Loucy (cell line): ENCODE results near the gene PCSK5.

Experiments
- H2AFZ ChIP-seq: fragments of 200-600 bp; sonication (generic); 2 replicates; pipeline ENCODE4 v1.6.0; 2016; ENCODE audit warnings: antibody characterized with exemption, mild to moderate bottlenecking, low read length, moderate library complexity
- H3F3A ChIP-seq: fragments of 200-600 bp; 2 replicates; pipeline ENCODE4 v1.6.0; 2016; ENCODE audit warnings: antibody characterized with exemption, low read depth, mild to moderate bottlenecking
- H3K27me3 ChIP-seq: fragments of 200-600 bp; sonication (generic); 2 replicates; pipeline ENCODE4 v1.6.1; 2014; ENCODE audit warnings: low read length, mild to moderate bottlenecking; ENCODE audit not compliant: insufficient read depth, poor library complexity, severe bottlenecking
- H3K36me3 ChIP-seq: fragments of 200-600 bp; sonication (generic); 2 replicates; pipeline ENCODE4 v1.6.1; 2016; ENCODE audit warnings: low read length; ENCODE audit not compliant: insufficient read depth
- H3K4me1 ChIP-seq: fragments of 200-600 bp; sonication (generic); 2 replicates; pipeline ENCODE4 v1.5.1; 2014; ENCODE audit warnings: low read length, mild to moderate bottlenecking; ENCODE audit not compliant: insufficient read depth, poor library complexity, severe bottlenecking
- H3K4me2 ChIP-seq: fragments of 200-600 bp; sonication (generic); 2 replicates; pipeline ENCODE4 v1.6.0; 2014; ENCODE audit warnings: antibody characterized with exemption, low read length, low read depth, mild to moderate bottlenecking; ENCODE audit not compliant: poor library complexity, severe bottlenecking
- H3K4me3 ChIP-seq: fragments of 200-600 bp; sonication (generic); 2 replicates; pipeline ENCODE4 v1.5.1; 2014; ENCODE audit warnings: low read length, mild to moderate bottlenecking, mixed read lengths; ENCODE audit not compliant: poor library complexity, severe bottlenecking
- H3K79me2 ChIP-seq: fragments of 200-600 bp; sonication (generic); 2 replicates; pipeline ENCODE4 v1.6.1; 2014; ENCODE audit warnings: low read length; ENCODE audit not compliant: insufficient read depth
- H3K9ac ChIP-seq: fragments of 200-600 bp; sonication (generic); 2 replicates; pipeline ENCODE4 v1.6.0; 2014; ENCODE audit warnings: mild to moderate bottlenecking, low read depth, low read length, moderate library complexity; ENCODE audit not compliant: poor library complexity, severe bottlenecking
- H3K9me2 ChIP-seq: fragments of 200-600 bp; sonication (generic); replicated peaks from 2 replicates; pipeline ENCODE4 v1.6.1; 2016; ENCODE audit warnings: low read depth, low read length, mixed read lengths
- H3K9me3 ChIP-seq: fragments of 200-600 bp; sonication (generic); 2 replicates; pipeline ENCODE4 v1.6.1; 2014; ENCODE audit warnings: mild to moderate bottlenecking, antibody characterized with exemption, low read length, low read depth; ENCODE audit not compliant: insufficient read depth
- H4K20me1 ChIP-seq: fragments of 200-600 bp; sonication (generic); 2 replicates; pipeline ENCODE4 v1.6.0; 2014; ENCODE audit warnings: antibody characterized with exemption, low read length, mild to moderate bottlenecking; ENCODE audit not compliant: insufficient read depth, poor library complexity, severe bottlenecking
- EZH2phosphoT487 ChIP-seq: fragments of 200-600 bp; IDR thresholded peaks from 2 replicates; pipeline ENCODE4 v1.6.1; 2018; ENCODE audit warnings: antibody characterized with exemption, mild to moderate bottlenecking, moderate library complexity, borderline replicate concordance
- TF ChIP-seq, protein P1 (sequence below): fragments of 200-600 bp; sonication (generic); conservative IDR thresholded peaks from 2 replicates; pipeline ENCODE4 v1.5.1; 2014; ENCODE audit warnings: mild to moderate bottlenecking, antibody characterized with exemption, low read length

The PCSK5 gene

DNA sequence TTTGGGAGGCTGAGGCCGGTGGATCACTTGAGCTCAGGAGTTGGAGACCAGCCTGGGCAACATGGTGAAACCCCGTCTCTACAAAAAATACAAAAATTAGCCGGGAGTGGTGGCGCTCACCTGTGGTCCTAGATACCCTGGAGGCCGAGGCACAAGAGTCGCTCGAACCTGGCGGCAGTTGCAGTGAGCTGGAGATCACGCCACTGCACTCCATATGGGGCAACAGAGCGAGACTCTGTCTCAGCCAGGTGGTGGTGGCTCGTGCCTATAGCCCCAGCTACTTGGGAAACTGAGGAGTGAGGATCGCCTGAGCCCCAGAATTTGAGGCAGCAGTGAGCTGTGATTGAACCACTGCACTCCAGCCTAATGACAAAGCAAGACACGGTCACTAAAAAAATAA, 506.1 kb downstream of the PCSK5 start:
- Histone ChIP-seq H3F3A (no peaks in the 10 kb centered on the region), H3K36me3 (no peaks in the 10 kb centered on the region), H2AFZ (no peak overlapping the region), H3K79me2 (peaks cover 25% of the 10 kb centered on the region), H3K4me1 (peaks cover 25% of the 10 kb centered on the region), H3K4me3 (no peak overlapping the region), H3K9me3 (0 out of 2 replicates have a peak, but pooled peaks cover 5% of the 10 kb centered on the region), H3K9ac (no peak overlapping the region), H3K9me2 (no peaks in the 10 kb centered on the region), H3K27me3 (no peaks in the 10 kb centered on the region), H3K4me2 (no peak overlapping the region), H4K20me1 (no peaks in the 10 kb centered on the region)
- TF ChIP-seq EZH2phosphoT487 = no peak
- TF ChIP-seq, protein P1, sequence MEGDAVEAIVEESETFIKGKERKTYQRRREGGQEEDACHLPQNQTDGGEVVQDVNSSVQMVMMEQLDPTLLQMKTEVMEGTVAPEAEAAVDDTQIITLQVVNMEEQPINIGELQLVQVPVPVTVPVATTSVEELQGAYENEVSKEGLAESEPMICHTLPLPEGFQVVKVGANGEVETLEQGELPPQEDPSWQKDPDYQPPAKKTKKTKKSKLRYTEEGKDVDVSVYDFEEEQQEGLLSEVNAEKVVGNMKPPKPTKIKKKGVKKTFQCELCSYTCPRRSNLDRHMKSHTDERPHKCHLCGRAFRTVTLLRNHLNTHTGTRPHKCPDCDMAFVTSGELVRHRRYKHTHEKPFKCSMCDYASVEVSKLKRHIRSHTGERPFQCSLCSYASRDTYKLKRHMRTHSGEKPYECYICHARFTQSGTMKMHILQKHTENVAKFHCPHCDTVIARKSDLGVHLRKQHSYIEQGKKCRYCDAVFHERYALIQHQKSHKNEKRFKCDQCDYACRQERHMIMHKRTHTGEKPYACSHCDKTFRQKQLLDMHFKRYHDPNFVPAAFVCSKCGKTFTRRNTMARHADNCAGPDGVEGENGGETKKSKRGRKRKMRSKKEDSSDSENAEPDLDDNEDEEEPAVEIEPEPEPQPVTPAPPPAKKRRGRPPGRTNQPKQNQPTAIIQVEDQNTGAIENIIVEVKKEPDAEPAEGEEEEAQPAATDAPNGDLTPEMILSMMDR = no peak

DNA sequence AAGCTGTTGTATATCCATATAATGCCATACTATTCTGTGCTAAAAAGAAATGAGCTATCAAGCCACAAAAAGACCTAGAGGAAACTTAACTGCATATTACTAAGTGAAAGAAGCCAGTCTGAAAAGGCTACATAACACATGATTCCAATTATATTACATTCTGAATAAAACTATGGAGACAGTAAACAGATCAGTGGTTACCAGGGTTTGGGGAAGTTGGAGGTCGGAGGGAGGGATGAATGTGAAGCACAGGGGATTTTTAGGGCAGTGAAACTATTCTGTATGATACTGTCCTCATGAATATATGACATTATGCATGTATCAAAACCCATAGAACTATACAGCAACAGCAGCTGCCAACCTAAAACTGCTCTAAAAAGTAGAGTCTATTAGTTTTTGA, 509.4 kb downstream of the PCSK5 start:
- H3K36me3 ChIP-seq = no peaks in the 10 kb centered on the region
- H3K9ac ChIP-seq = no peak overlapping the region
- no peaks in the 10 kb centered on the region for H3K9me2 ChIP-seq
- no peaks in the 10 kb centered on the region for H3K79me2 ChIP-seq
- H3K4me2 ChIP-seq = no peak overlapping the region
- no peaks in the 10 kb centered on the region for H3K27me3 ChIP-seq
- no peak overlapping the region for H3K4me3 ChIP-seq
- H3F3A ChIP-seq = no peaks in the 10 kb centered on the region
- H3K4me1 ChIP-seq = peaks cover 17% of the 10 kb centered on the region
- H3K9me3 ChIP-seq = no peaks in the 10 kb centered on the region
- H4K20me1 ChIP-seq = no peaks in the 10 kb centered on the region
- no peak overlapping the region for H2AFZ ChIP-seq
- TF ChIP-seq, protein P1 = no peak
- no peak for TF ChIP-seq EZH2phosphoT487

DNA sequence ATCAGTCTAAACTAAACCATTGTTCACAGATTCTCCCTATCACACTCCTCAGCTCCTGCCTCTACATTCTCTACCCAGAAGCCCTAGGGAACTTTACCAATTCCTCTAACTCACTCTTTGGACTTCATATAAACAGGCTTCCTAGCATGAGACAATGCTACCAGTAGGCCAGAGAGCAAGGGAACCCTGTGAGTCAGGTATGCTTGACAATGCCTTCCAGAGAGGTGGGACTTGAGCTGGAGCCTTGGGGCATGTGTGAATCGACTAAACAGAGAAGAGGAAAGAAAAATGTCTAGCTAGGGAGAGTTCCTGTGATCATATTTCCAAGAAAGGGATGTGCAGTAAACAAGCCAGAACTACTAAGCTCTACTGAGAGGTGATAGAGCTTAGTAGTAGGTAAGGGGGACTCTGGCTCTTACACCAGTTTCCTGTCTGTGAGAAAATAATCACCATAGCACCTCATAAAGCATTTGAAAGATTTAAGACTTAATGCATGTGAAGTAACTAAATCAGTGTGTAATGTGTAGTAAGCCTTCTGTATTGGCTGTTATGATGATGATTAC, 510.1 kb downstream of the PCSK5 start:
- H3K9me2 ChIP-seq = no peaks in the 10 kb centered on the region
- peaks cover 12% of the 10 kb centered on the region for H3K4me1 ChIP-seq
- H3K79me2 ChIP-seq = no peaks in the 10 kb centered on the region
- H3F3A ChIP-seq = no peaks in the 10 kb centered on the region
- no peak overlapping the region for H2AFZ ChIP-seq
- H4K20me1 ChIP-seq = no peaks in the 10 kb centered on the region
- TF ChIP-seq, protein P1 = no peak
- TF ChIP-seq EZH2phosphoT487 = no peak
- no peaks in the 10 kb centered on the region for H3K9me3 ChIP-seq
- H3K36me3 ChIP-seq = no peaks in the 10 kb centered on the region
- no peaks in the 10 kb centered on the region for H3K27me3 ChIP-seq
- no peak overlapping the region for H3K9ac ChIP-seq
- H3K4me3 ChIP-seq = no peak overlapping the region
- H3K4me2 ChIP-seq = no peak overlapping the region
